GM12864 (cell line): ENCODE results near the gene UGGT2.

Source experiments
- DNase-seq: peaks from one replicate; pipeline ENCODE4 v3.0.0-alpha.2; 2011; ENCODE audit warnings: low read depth
- H3K4me3 ChIP-seq: 2 replicates; pipeline ENCODE4 v1.5.1; 2011; ENCODE audit warnings: mild to moderate bottlenecking, low read depth, low read length, control low read depth
- CTCF ChIP-seq: IDR thresholded peaks from 2 replicates; pipeline ENCODE4 v1.5.1; 2011; ENCODE audit warnings: low read depth, mild to moderate bottlenecking, moderate library complexity, low read length, control low read depth, inconsistent platforms; ENCODE audit errors: missing control alignments

Gene UGGT2

GRCh38 chr13:95921485-95921884 is 131.7 kb downstream of the UGGT2 start:
- H3K4me3 ChIP-seq, result no peak overlapping the region
- TF ChIP-seq CTCF, result no peak
- DNase-seq, result no peak

- H3K4me3 ChIP-seq, result no peak overlapping the region
- DNase-seq, result no peak
- no peak for TF ChIP-seq CTCF
These were observed 132.7 kb downstream of the UGGT2 start for GRCh38 chr13:95920485-95920884.

GRCh38 chr13:95918860-95919259 is 134.3 kb downstream of the UGGT2 start:
- DNase-seq, result no peak
- H3K4me3 ChIP-seq, result no peak overlapping the region
- TF ChIP-seq CTCF, result no peak

GRCh38 chr13:95914991-95915501 is 138.2 kb downstream of the UGGT2 start:
- DNase-seq, result no peak
- TF ChIP-seq CTCF, result no peak

GRCh38 chr13:95906999-95907398 is 146.2 kb downstream of the UGGT2 start:
- H3K4me3 ChIP-seq, result no peak overlapping the region
- no peak for DNase-seq
- no peak for TF ChIP-seq CTCF

More at GRCh38 chr13:95914991-95915501, 138.2 kb downstream of the UGGT2 start:
- H3K4me3 ChIP-seq, result no peak overlapping the region

- H3K4me3 ChIP-seq, result no peak overlapping the region
- no peak for DNase-seq
- no peak for TF ChIP-seq CTCF
These were observed 149.6 kb downstream of the UGGT2 start for GRCh38 chr13:95903569-95903968.

GRCh38 chr13:95902741-95903140 is 150.5 kb downstream of the UGGT2 start:
- DNase-seq, result no peak
- TF ChIP-seq CTCF, result no peak
- H3K4me3 ChIP-seq, result no peak overlapping the region
